Glomerular visceral epithelial cell (primary cell): ENCODE results near the gene TBCD.
A peak's percentile ranks its signal among the peaks of the same experiment; 100 is the strongest.
"Not testable (repeated sequence)": the region's sequence is repeated elsewhere in the genome, so short reads cannot be mapped to it uniquely, and the experiment has no call there.

Experiments used
- DNase-seq: peaks from one replicate; pipeline ENCODE4 v3.0.0-alpha.2; 2016; ENCODE audit errors: extremely low spot score

The TBCD gene

GRCh38 chr17:82729479-82730260 lies 22.2 kb upstream of the TBCD start:
- DNase-seq, result no peak

DNA sequence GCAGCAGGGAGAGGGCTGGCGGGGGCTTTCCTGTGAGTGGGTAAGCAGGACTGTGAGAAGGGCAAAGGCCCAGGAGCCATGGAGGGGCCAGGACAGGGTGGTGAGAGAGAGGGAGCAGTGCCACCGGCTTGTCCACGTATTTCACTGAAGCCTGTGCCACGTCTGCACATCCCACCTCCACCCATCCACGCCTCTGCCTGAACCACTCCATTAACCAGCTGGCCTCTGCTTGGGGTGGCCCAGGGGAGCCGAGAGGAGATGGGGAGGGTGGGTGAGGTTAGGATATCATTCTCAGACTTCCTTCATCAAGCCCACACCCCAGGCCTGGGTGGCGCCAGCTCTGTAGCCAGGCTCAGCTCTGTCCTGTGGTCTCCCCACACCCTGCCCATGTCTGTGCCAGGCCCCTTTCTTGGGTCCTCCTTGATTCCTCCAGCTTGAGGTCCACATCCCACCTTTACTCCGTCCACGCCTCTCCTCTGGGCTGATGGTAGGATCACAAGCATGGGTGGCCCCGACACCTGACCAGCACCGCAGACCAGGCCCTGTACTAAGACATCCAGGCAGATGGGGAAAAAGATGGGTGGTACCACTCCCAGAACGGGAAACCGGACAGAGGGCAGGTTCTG lies 19.6 kb upstream of the TBCD start:
- no peak for DNase-seq

DNA sequence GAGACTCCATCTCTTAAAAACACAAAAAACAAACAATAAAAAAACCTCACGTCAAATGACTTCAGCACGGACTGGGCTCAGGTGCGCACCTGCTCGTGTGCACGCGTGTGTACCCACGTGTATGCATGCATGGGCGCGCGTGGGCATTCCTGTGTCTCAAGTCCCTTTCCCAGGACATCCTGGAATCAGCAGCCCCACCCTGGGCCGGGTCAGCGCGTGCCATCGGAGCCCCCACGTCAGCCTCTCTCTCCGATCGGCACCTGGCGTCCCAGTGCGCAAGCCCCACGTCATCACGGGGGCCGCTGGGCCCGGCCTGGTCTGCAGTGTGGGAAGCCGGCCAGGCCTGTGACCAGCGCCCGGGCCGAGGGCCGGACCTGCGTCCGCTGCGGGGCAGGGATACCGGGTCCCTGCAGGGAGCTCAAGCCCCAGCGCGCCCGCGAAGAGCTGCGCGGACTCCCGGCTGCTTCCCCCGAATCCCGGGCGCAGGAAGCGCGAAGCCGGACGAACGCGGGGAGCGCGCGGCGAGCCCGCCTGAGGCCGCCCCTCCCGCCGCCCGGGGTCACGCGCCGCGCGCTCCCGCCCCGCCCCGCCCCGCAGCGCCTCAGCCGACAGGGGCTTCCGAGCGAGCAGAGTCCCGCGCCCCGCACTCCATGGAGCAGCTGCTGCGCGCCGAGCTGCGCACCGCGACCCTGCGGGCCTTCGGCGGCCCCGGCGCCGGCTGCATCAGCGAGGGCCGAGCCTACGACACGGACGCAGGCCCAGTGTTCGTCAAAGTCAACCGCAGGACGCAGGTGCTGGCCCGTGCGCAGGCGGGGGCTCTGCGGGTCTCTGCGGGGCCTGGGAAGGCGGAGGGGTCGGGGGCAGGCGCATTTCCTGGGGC lies 16.6 kb upstream of the TBCD start, which contains the start of gene FN3K:
Gene FN3K (plus strand): TSS at position 629 of the 880 bp plus-strand sequence. CDS start 22 bp downstream, at position 651.
- DNase-seq, result peak; percentile 30

- no peak for DNase-seq
Observed at GRCh38 chr17:82736511-82737185, 15.2 kb upstream of the TBCD start.

DNA sequence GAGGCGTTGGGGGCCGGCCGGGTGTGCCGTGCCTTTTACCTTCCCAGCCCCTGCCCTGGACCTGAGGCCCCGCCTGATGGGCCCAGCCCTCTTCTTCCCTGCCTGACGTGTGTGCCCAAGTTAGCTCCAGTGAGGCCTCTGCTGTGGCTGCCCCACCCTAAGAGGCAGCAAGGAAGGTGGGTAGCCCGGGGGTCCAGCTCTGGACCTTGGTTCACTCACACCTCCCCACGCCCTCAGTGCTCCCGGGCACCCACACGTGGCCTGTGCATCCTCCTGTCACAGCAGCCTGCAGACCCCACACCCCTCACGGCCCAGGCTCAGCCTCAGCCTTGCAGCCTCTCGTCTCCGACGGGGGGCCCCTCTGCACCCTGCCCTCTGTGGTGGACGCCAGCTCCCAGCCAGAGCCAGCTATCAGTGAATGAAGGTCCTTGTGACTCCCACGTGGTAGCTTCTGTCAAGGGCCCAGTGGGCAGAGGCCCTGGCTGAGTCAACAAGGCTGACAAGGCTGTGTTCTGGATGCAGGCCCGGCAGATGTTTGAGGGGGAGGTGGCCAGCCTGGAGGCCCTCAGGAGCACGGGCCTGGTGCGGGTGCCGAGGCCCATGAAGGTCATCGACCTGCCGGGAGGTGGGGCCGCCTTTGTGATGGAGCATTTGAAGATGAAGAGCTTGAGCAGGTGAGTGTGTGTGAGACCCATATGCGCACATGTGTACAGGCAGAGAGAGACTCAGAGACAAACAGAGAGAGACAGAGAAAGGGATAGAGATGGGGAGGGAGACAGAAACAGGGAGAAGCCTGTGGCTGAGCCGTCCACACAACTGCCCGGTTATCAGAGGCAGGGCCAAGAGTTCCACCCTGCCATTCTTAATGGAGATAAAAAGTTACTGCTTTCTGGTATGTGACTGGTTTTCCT lies 13.6 kb upstream of the TBCD start:
- no peak for DNase-seq

GRCh38 chr17:82740906-82741759 lies 10.7 kb upstream of the TBCD start:
- DNase-seq, result no peak

DNA sequence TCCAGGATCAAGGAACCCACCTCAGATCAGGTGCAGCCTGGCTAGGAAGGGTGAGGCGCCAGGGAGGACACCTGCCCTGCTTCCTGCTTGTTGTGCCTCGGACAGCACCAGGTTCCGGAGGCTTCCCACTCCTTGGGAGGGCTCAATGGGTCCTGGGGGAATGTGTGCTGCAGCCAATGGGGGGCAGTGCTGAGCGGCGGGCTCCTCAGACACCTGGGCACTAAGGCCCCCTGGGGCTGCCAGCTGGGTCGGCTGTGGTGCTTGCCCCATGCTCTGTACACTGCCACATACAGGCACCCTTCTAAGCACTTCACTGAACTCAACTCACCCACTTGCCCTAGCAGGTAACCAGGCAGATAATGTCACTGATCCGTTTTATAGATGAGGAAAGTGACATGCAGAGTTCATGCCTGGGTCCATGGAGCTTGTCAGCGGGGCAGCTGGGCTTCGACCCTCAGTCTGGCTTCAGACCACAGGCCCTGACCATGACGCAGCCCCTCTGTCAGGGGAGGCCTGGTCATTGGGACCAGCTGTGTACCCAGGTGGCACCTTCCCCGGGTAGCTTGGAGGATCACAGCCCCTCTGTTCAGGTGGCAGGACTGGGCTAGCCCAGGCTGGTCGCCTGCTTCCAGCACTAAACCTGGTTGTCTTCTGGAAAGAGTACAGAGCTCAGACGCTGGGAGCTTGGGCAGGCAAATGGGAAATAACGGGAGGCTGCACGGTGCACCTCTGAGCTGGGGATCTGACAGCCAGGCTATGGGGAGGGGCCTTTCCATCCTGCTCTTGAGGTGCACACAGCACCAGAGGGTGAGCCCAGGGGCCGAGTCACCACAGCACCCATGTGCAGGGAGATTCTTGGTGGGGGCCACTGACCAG lies 8.3 kb upstream of the TBCD start:
- no peak for DNase-seq

- not testable (repeated sequence) for DNase-seq
Observed at GRCh38 chr17:82744736-82745135, 7.1 kb upstream of the TBCD start.

- no peak for DNase-seq
Observed at GRCh38 chr17:82745524-82745923, 6.3 kb upstream of the TBCD start.

- no peak for DNase-seq
Observed at GRCh38 chr17:82748756-82749155, 3.1 kb upstream of the TBCD start.

GRCh38 chr17:82750241-82750908 lies 1.5 kb upstream of the TBCD start:
- no peak for DNase-seq

DNA sequence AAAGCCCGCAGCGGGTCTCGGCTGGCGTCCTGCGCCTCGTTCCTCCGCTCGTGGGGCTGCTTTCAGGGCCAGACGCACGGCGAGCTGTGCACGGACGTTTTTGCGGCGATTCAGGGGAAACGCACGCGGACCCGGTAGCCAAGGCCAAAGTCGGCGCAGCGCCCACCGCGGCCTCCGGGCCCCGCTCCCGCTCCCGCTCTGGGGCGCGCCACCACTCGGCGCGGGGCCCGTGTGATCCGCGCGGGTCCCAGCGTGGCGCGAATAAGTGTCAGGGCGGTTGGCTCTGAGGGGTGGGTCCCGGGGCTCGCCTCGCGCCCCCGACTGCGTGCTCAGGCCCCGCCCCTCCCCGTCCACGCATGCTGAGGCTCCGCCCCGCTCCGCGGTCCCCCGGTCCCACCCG lies 694 bp upstream of the TBCD start:
- DNase-seq, result no peak

DNA sequence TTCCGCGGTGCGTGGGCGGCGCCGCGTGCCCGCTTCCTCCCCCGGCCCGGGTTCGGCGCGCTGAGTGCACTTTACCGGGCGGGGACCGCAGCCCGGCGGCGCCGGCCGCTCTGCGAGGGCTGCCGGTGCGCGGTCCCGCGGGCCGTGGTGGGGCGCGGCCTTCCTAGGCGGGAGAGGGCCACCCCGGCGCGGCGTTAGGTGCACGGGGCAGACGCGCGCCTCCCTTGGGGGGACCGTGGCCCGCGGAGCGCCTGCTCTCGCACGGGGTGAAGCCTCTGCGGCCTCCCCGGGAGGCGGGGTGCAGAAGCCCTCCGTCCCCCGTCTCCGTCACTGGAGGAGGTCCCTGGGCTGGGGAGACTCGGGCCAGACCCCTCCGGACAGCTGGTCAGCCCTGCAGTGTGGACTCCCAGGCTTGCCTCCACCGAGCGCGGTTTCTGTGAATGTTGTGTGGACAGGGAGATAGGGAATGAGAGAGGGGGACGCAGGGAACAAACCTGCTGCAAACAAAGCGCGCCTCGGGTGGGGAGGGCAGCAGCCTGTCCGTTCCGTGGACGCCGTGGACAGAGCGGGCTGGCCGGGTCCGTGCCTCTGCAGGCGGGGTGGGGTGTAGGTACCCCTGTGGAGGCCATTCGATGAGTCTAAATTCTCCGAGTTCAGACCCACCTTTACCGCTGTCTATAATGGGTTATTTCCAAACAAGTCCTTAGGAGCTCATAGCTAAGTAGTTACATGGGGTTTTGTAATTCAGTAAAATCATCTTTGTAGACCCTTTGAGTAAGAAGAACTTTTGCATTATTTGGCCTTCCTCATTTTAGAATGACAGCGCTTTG lies 721 bp downstream of the TBCD start:
- DNase-seq, result peak; percentile 50

DNA sequence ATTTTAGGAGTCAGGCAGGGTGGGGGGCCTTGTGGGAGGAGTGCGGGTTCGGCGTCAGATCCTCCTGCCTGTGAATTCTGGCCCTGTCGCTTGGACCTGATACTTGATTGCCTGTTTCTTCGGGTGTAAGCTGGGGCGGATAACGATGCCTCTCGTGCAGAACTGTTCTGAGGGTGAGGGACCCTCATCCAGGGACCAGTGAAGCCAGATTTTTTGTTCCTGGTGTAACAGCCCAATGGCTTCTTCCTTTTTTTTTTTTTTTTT lies 1.3 kb downstream of the TBCD start:
- no peak for DNase-seq

GRCh38 chr17:82754297-82755208 lies 2.7 kb downstream of the TBCD start:
- DNase-seq, result no peak

DNA sequence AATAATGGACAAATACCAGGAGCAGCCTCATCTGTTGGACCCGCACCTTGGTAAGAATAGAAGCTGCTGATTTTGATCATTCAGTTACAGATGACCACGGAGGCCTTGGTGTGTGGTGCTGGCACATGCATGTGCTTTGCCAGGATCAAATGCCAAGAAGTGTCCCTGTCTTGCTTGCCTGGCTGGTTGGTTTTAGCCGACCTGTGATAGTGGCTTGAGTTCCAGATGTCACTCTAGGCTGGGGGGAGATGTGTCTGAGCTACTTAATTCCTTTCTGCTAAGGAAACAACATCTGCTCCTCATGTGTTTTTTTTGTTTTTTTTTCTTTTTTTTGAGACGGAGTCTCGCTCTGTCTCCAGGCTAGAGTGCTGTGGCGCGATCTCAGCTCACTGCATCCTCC lies 4.3 kb downstream of the TBCD start:
- DNase-seq, result no peak

DNA sequence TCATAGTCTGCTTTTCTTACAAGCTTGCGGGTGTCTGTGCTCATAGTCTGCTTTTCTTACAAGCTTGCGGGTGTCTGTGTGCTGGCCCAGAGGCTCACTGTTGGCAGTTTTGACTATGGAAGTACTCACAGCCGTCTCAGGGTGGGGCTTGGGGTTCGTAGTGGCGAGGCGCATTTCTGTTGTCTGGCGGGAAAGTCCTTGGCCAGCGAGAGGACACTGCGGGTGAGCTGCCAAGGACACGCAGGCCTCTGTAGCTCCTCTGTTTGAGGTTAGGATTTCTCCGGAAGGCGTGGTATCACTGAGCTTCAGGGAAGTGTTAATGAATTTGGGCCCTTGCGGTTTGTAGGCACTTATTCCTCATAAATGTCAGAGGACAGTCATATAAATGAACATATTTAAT lies 13.5 kb downstream of the TBCD start:
- DNase-seq, result no peak
